Astrocyte (in vitro differentiated cells and primary cell): Measurements from ENCODE around the gene CFAP74. TPM values are rescaled to one million over a fixed set of nuclear protein-coding genes. Genes with fewer than 3 reads are reported as not detected.

Experiments used
- DNase-seq: peaks from one replicate; pipeline ENCODE4 v3.0.0-alpha.2; 2010; ENCODE audit warnings: low read depth
- FAIRE-seq: peaks from 2 replicates; lab custom pipeline; 2011; peaks lifted over from hg19 to GRCh38; lab: Jason Lieb, UNC
- H2AFZ ChIP-seq: 2 replicates; pipeline ENCODE4 v1.6.0; 2012; ENCODE audit warnings: low read depth, low read length, inconsistent platforms
- H3K27ac ChIP-seq: 2 replicates; pipeline ENCODE4 v1.5.1; 2011; ENCODE audit warnings: low read depth, low read length, inconsistent platforms
- H3K27me3 ChIP-seq: 2 replicates; pipeline ENCODE4 v1.6.0; 2011; ENCODE audit warnings: low read length, inconsistent platforms; ENCODE audit not compliant: insufficient read depth
- H3K36me3 ChIP-seq: 2 replicates; pipeline ENCODE4 v1.5.1; 2011; ENCODE audit warnings: low read length, inconsistent platforms; ENCODE audit not compliant: insufficient read depth
- H3K4me1 ChIP-seq: 2 replicates; pipeline ENCODE4 v1.5.1; 2011; ENCODE audit warnings: low read length, inconsistent platforms; ENCODE audit not compliant: insufficient read depth
- H3K4me2 ChIP-seq: 2 replicates; pipeline ENCODE4 v1.6.0; 2012; ENCODE audit warnings: low read length, inconsistent platforms
- H3K4me3 ChIP-seq: 2 replicates; pipeline ENCODE4 v1.5.1; 2011; ENCODE audit warnings: low read depth, mild to moderate bottlenecking, low read length, inconsistent platforms; ENCODE audit not compliant: insufficient read depth
- H3K79me2 ChIP-seq: 2 replicates; pipeline ENCODE4 v1.6.0; 2012; ENCODE audit warnings: mild to moderate bottlenecking, low read length, inconsistent platforms; ENCODE audit not compliant: insufficient read depth
- H3K9ac ChIP-seq: 2 replicates; pipeline ENCODE4 v1.6.0; 2012; ENCODE audit warnings: mild to moderate bottlenecking, low read length, inconsistent platforms
- H3K9me3 ChIP-seq: 2 replicates; pipeline ENCODE4 v1.5.1; 2012; ENCODE audit warnings: low read depth, mild to moderate bottlenecking, low read length, inconsistent platforms; ENCODE audit not compliant: insufficient read depth
- H4K20me1 ChIP-seq: 2 replicates; pipeline ENCODE4 v1.6.0; 2012; ENCODE audit warnings: low read length, inconsistent platforms; ENCODE audit not compliant: insufficient read depth
- H3K27ac Mint-ChIP-seq: one replicate; pipeline ENCODE4 v1.8.0; 2021; ENCODE audit warnings: mild to moderate bottlenecking, mixed read lengths; ENCODE audit not compliant: unreplicated experiment
- H3K27me3 Mint-ChIP-seq: one replicate; pipeline ENCODE4 v1.8.0; 2021; ENCODE audit warnings: low read depth, mixed read lengths; ENCODE audit not compliant: unreplicated experiment
- H3K36me3 Mint-ChIP-seq: one replicate; pipeline ENCODE4 v1.8.0; 2021; ENCODE audit warnings: low read depth, mixed read lengths; ENCODE audit not compliant: unreplicated experiment
- H3K4me1 Mint-ChIP-seq: one replicate; pipeline ENCODE4 v1.8.0; 2021; ENCODE audit warnings: low read depth, mixed read lengths; ENCODE audit not compliant: unreplicated experiment
- H3K4me3 Mint-ChIP-seq: one replicate; pipeline ENCODE4 v1.8.0; 2021; ENCODE audit warnings: mild to moderate bottlenecking, moderate library complexity, mixed read lengths; ENCODE audit not compliant: unreplicated experiment
- H3K9me3 Mint-ChIP-seq: one replicate; pipeline ENCODE4 v1.8.0; 2021; ENCODE audit warnings: mild to moderate bottlenecking, mixed read lengths; ENCODE audit not compliant: unreplicated experiment
- CTCF ChIP-seq: IDR thresholded peaks from 2 replicates; pipeline ENCODE4 v1.5.1; 2011; ENCODE audit warnings: low read depth, mild to moderate bottlenecking, inconsistent platforms, low read length, moderate library complexity; ENCODE audit not compliant: insufficient read depth
- EZH2 ChIP-seq: IDR thresholded peaks from 2 replicates; pipeline ENCODE4 v1.6.1; 2012; ENCODE audit warnings: mild to moderate bottlenecking, low read length, inconsistent platforms; ENCODE audit not compliant: insufficient read depth
- total RNA-seq: library from RNA; stranded (reverse); gene quantifications from 2 replicates; pipeline ENCODE4 v1.2.1, GENCODE V29; 2021

Gene CFAP74
- total RNA-seq, 1 donor from 2014 or later = not detected

- Histone ChIP-seq H3K36me3 (no peaks in the 10 kb centered on the region), H3K4me1 (no peaks in the 10 kb centered on the region), H2AFZ (no peak overlapping the region), H3K4me3 (no peak overlapping the region), H4K20me1 (no peaks in the 10 kb centered on the region), H3K9ac (no peak overlapping the region), H3K27ac (no peak overlapping the region), H3K27me3 (no peaks in the 10 kb centered on the region), H3K9me3 (peaks cover 3% of the 10 kb centered on the region), H3K79me2 (no peaks in the 10 kb centered on the region), H3K4me2 (no peak overlapping the region)
- TF ChIP-seq CTCF (no peak), EZH2 (no peak)
- H3K4me1 Mint-ChIP-seq = peaks cover 6% of the 10 kb centered on the region
- no peak for DNase-seq
- no peak for FAIRE-seq
- H3K4me3 Mint-ChIP-seq = no peak overlapping the region
- H3K27ac Mint-ChIP-seq = no peak overlapping the region
- peaks cover 13% of the 10 kb centered on the region for H3K9me3 Mint-ChIP-seq
- peaks cover 3% of the 10 kb centered on the region for H3K36me3 Mint-ChIP-seq
- peaks cover 39% of the 10 kb centered on the region for H3K27me3 Mint-ChIP-seq
Observed at GRCh38 chr1:1974834-1975233, 28.8 kb downstream of the CFAP74 start.

GRCh38 chr1:1973716-1974642 lies 29.6 kb downstream of the CFAP74 start:
- Mint-ChIP-seq H3K27me3 (peaks cover 35% of the 10 kb centered on the region), H3K9me3 (peaks cover 11% of the 10 kb centered on the region), H3K27ac (no peak overlapping the region), H3K4me3 (no peak overlapping the region), H3K36me3 (peaks cover 3% of the 10 kb centered on the region), H3K4me1 (peaks cover 6% of the 10 kb centered on the region)
- Histone ChIP-seq H3K27ac (no peak overlapping the region), H4K20me1 (no peaks in the 10 kb centered on the region), H2AFZ (no peak overlapping the region), H3K4me3 (no peak overlapping the region), H3K9ac (no peak overlapping the region), H3K9me3 (peaks cover 3% of the 10 kb centered on the region), H3K27me3 (no peaks in the 10 kb centered on the region), H3K79me2 (no peaks in the 10 kb centered on the region), H3K36me3 (no peaks in the 10 kb centered on the region), H3K4me1 (no peaks in the 10 kb centered on the region), H3K4me2 (no peak overlapping the region)
- FAIRE-seq (no peak), DNase-seq (no peak)
- no peak for TF ChIP-seq EZH2
- no peak for TF ChIP-seq CTCF
